ENCODE results near the gene ALDH2.

DNA sequence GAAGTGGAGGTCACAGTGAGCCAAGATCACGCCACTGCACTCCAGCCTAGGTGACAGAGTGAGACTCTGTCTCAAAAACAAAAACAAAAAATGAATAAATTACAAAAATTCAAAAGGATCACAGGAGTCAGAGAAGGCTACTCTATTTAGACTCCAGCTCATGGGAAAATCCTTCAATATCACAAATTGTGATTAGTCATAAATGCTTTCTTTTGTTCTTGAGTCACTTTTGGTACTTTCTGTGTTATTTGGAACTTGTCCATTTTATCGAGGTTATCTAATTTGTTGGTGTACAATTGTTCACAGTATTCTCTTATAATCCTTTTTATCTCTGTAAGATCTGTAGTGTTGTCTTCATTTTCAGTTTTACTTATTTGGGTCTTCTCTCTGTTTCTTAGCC lies 18.9 kb downstream of the ALDH2 start:
- TF ChIP-seq, protein P1, sequence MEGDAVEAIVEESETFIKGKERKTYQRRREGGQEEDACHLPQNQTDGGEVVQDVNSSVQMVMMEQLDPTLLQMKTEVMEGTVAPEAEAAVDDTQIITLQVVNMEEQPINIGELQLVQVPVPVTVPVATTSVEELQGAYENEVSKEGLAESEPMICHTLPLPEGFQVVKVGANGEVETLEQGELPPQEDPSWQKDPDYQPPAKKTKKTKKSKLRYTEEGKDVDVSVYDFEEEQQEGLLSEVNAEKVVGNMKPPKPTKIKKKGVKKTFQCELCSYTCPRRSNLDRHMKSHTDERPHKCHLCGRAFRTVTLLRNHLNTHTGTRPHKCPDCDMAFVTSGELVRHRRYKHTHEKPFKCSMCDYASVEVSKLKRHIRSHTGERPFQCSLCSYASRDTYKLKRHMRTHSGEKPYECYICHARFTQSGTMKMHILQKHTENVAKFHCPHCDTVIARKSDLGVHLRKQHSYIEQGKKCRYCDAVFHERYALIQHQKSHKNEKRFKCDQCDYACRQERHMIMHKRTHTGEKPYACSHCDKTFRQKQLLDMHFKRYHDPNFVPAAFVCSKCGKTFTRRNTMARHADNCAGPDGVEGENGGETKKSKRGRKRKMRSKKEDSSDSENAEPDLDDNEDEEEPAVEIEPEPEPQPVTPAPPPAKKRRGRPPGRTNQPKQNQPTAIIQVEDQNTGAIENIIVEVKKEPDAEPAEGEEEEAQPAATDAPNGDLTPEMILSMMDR (IDR thresholded peaks at IDR 0.05; ENCODE audit: low read depth, low read length, poor library complexity, severe bottlenecking): no peak
- no peak for TF ChIP-seq EZH2phosphoT487 (IDR thresholded peaks at IDR 0.05; ENCODE audit: borderline replicate concordance, low read length)

All from DOHH2 (cell line).